ENCODE results near the gene MLST8. TPM values are rescaled to one million over a fixed set of nuclear protein-coding genes. Genes with fewer than 3 reads are reported as not detected.

The MLST8 gene
- total and polyA plus RNA-seq, 2 of the 8 experiments (the other 6 are each of a cell fraction or from before 2014, with no cell fraction given) = 67.6 to 321 TPM

DNA sequence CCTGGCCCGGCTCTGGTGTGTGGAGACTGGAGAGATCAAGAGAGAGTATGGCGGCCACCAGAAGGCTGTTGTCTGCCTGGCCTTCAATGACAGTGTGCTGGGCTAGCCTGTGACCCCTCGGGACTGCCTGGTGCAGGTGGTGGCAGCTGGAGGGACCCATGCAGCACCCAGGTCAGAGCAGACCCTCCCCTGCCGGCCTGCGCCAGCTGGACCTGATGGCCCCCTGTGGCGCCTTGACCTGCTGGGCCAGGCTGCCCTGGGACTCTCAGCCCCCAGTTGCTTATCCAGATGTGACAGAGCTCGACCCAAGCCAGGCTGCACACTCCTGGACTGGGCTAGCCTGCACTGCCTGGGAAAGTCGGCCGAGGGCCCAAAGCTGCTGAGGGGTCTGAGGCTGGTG, 3.5 kb downstream of the MLST8 start (continued):
- TF ChIP-seq, protein P1, sequence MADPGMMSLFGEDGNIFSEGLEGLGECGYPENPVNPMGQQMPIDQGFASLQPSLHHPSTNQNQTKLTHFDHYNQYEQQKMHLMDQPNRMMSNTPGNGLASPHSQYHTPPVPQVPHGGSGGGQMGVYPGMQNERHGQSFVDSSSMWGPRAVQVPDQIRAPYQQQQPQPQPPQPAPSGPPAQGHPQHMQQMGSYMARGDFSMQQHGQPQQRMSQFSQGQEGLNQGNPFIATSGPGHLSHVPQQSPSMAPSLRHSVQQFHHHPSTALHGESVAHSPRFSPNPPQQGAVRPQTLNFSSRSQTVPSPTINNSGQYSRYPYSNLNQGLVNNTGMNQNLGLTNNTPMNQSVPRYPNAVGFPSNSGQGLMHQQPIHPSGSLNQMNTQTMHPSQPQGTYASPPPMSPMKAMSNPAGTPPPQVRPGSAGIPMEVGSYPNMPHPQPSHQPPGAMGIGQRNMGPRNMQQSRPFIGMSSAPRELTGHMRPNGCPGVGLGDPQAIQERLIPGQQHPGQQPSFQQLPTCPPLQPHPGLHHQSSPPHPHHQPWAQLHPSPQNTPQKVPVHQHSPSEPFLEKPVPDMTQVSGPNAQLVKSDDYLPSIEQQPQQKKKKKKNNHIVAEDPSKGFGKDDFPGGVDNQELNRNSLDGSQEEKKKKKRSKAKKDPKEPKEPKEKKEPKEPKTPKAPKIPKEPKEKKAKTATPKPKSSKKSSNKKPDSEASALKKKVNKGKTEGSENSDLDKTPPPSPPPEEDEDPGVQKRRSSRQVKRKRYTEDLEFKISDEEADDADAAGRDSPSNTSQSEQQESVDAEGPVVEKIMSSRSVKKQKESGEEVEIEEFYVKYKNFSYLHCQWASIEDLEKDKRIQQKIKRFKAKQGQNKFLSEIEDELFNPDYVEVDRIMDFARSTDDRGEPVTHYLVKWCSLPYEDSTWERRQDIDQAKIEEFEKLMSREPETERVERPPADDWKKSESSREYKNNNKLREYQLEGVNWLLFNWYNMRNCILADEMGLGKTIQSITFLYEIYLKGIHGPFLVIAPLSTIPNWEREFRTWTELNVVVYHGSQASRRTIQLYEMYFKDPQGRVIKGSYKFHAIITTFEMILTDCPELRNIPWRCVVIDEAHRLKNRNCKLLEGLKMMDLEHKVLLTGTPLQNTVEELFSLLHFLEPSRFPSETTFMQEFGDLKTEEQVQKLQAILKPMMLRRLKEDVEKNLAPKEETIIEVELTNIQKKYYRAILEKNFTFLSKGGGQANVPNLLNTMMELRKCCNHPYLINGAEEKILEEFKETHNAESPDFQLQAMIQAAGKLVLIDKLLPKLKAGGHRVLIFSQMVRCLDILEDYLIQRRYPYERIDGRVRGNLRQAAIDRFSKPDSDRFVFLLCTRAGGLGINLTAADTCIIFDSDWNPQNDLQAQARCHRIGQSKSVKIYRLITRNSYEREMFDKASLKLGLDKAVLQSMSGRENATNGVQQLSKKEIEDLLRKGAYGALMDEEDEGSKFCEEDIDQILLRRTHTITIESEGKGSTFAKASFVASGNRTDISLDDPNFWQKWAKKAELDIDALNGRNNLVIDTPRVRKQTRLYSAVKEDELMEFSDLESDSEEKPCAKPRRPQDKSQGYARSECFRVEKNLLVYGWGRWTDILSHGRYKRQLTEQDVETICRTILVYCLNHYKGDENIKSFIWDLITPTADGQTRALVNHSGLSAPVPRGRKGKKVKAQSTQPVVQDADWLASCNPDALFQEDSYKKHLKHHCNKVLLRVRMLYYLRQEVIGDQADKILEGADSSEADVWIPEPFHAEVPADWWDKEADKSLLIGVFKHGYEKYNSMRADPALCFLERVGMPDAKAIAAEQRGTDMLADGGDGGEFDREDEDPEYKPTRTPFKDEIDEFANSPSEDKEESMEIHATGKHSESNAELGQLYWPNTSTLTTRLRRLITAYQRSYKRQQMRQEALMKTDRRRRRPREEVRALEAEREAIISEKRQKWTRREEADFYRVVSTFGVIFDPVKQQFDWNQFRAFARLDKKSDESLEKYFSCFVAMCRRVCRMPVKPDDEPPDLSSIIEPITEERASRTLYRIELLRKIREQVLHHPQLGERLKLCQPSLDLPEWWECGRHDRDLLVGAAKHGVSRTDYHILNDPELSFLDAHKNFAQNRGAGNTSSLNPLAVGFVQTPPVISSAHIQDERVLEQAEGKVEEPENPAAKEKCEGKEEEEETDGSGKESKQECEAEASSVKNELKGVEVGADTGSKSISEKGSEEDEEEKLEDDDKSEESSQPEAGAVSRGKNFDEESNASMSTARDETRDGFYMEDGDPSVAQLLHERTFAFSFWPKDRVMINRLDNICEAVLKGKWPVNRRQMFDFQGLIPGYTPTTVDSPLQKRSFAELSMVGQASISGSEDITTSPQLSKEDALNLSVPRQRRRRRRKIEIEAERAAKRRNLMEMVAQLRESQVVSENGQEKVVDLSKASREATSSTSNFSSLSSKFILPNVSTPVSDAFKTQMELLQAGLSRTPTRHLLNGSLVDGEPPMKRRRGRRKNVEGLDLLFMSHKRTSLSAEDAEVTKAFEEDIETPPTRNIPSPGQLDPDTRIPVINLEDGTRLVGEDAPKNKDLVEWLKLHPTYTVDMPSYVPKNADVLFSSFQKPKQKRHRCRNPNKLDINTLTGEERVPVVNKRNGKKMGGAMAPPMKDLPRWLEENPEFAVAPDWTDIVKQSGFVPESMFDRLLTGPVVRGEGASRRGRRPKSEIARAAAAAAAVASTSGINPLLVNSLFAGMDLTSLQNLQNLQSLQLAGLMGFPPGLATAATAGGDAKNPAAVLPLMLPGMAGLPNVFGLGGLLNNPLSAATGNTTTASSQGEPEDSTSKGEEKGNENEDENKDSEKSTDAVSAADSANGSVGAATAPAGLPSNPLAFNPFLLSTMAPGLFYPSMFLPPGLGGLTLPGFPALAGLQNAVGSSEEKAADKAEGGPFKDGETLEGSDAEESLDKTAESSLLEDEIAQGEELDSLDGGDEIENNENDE (IDR thresholded peaks at IDR 0.05; ENCODE audit: insufficient replicate concordance, low read length) = no peak
- TF ChIP-seq TBP (IDR thresholded peaks at IDR 0.05; ENCODE audit: low read depth, low read length) = no peak
- TF ChIP-seq, protein P2, sequence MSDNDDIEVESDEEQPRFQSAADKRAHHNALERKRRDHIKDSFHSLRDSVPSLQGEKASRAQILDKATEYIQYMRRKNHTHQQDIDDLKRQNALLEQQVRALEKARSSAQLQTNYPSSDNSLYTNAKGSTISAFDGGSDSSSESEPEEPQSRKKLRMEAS (IDR thresholded peaks at IDR 0.05) = no peak
- no peak for TF ChIP-seq SIN3A (conservative IDR thresholded peaks at IDR 0.05 in 1 of 2, IDR thresholded peaks at IDR 0.05 in 1 of 2; ENCODE audit: low read depth in 1 of 2, low read length in 2 of 2)
- TF ChIP-seq, protein P3, sequence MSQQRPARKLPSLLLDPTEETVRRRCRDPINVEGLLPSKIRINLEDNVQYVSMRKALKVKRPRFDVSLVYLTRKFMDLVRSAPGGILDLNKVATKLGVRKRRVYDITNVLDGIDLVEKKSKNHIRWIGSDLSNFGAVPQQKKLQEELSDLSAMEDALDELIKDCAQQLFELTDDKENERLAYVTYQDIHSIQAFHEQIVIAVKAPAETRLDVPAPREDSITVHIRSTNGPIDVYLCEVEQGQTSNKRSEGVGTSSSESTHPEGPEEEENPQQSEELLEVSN (IDR thresholded peaks at IDR 0.05) = no peak
- TF ChIP-seq BRCA1 (IDR thresholded peaks at IDR 0.05; ENCODE audit: low read depth, low read length) = no peak
- TF ChIP-seq RFX5 (IDR thresholded peaks at IDR 0.05; ENCODE audit: borderline replicate concordance, low read depth, low read length) = no peak
- TF ChIP-seq SP1 (IDR thresholded peaks at IDR 0.05; ENCODE audit: low read depth, low read length) = no peak
- TF ChIP-seq POU5F1 (IDR thresholded peaks at IDR 0.05; ENCODE audit: low read depth, low read length) = no peak
- TF ChIP-seq, protein P4, sequence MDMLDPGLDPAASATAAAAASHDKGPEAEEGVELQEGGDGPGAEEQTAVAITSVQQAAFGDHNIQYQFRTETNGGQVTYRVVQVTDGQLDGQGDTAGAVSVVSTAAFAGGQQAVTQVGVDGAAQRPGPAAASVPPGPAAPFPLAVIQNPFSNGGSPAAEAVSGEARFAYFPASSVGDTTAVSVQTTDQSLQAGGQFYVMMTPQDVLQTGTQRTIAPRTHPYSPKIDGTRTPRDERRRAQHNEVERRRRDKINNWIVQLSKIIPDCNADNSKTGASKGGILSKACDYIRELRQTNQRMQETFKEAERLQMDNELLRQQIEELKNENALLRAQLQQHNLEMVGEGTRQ (IDR thresholded peaks at IDR 0.05; ENCODE audit: low read length) = no peak

Measured in H1 (cell line).